Coronary artery (tissue), 2 donors: ENCODE data around the gene ZBTB7A.

Experiments used
- DNase-seq: peaks from one replicate; pipeline ENCODE4 v3.0.0-alpha.2; 2017; ENCODE audit warnings: low spot score
- H3K27ac ChIP-seq, 2 donors: fragments of 200-600 bp; sonication (generic); one replicate each; pipeline ENCODE4 v1.5.1; 2016 to 2019
- H3K4me3 ChIP-seq: fragments of 200-600 bp; sonication (generic); 2 replicates; pipeline ENCODE4 v1.5.1; 2016; ENCODE audit warnings: mild to moderate bottlenecking, moderate library complexity
- TF ChIP-seq, protein P1 (sequence below): fragments of 200-600 bp; sonication (generic); IDR thresholded peaks from one replicate; pipeline ENCODE4 v1.5.1; 2019; ENCODE audit warnings: antibody characterized with exemption

ZBTB7A gene

DNA sequence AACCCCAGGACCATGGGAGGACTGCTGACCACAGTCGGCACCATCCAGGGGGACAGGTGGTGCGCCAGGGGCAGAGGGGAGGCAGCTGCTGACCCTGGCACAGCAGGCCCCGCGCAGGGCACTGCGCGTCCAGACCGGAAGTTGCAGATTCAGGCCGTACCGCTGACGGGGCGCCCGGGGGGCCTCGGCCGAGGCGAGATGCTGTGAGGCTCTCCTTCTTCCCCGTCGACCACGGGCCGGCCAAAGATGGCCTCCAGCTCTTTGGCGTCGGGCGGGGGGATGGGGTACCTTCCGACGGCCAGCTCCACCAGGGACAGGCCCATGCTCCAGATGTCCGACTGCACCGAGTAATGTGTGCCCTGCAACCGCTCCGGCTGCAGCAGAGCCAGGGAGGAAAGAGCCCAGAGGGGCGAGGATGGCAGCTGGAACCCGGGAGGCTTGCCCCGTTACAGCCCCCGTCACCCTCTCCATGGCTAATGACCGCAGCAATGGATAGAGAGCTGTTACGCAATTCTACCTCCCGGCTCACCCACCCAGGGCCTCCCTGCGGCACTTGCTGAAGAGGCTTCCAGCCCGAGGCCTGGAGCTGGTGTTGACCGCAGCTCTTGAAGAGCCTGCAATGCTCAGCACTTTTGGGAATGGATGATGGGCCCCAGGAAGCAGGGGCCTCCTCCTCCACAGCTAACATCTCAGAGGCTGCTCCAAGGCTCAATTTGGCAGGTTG lies 32.5 kb upstream of the ZBTB7A start:
- TF ChIP-seq, protein P1, sequence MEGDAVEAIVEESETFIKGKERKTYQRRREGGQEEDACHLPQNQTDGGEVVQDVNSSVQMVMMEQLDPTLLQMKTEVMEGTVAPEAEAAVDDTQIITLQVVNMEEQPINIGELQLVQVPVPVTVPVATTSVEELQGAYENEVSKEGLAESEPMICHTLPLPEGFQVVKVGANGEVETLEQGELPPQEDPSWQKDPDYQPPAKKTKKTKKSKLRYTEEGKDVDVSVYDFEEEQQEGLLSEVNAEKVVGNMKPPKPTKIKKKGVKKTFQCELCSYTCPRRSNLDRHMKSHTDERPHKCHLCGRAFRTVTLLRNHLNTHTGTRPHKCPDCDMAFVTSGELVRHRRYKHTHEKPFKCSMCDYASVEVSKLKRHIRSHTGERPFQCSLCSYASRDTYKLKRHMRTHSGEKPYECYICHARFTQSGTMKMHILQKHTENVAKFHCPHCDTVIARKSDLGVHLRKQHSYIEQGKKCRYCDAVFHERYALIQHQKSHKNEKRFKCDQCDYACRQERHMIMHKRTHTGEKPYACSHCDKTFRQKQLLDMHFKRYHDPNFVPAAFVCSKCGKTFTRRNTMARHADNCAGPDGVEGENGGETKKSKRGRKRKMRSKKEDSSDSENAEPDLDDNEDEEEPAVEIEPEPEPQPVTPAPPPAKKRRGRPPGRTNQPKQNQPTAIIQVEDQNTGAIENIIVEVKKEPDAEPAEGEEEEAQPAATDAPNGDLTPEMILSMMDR: no peak
- no peak for DNase-seq
- Histone ChIP-seq H3K4me3 (no peak overlapping the region), H3K27ac (no peak overlapping the region)

DNA sequence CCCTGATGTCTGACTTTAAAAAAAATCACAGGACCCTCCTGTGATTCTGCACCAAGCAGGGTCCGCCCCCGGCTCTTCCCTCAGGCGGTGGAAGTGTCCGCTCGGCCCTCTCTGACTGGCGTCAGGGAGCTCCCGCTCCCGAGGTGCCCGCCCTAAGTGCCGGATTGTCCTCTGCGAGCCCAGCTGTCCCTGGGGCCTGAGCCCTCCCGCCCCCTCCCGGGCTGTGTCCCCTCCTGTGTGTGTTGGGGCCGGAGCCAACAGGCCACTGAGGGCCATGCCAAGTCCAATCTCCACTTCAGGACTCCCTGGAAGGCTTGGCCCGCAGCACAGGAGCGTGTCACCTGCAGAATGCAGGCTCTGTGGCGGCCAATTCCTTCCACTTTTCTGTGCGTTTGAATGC lies 31.8 kb upstream of the ZBTB7A start:
- TF ChIP-seq, protein P1: no peak
- Histone ChIP-seq H3K27ac (no peak overlapping the region), H3K4me3 (no peak overlapping the region)
- DNase-seq: no peak

DNA sequence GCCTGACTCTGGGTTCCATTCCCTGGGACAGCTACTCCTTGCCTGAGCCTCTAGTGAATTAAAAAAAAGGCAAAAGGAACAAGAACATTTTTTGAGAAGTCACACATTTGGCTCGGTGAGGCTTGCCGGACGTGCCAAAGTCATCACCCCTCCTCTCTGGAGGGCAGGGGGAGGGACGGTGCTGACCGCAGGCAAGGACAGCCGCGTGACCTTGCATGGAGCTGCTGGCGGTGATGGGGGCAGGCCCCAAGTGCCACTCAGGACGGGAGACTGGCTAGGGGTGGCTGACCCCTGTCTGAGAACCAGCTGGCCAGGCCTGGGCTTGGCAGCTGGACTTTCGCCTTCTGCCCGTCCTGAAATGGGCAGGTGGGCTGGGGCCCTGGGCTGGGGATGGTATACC lies 30.8 kb upstream of the ZBTB7A start:
- H3K4me3 ChIP-seq: no peak overlapping the region
- DNase-seq: peak; percentile 84
- peak overlapping the region; percentile 41 to 75 for H3K27ac ChIP-seq
- TF ChIP-seq, protein P1: no peak

DNA sequence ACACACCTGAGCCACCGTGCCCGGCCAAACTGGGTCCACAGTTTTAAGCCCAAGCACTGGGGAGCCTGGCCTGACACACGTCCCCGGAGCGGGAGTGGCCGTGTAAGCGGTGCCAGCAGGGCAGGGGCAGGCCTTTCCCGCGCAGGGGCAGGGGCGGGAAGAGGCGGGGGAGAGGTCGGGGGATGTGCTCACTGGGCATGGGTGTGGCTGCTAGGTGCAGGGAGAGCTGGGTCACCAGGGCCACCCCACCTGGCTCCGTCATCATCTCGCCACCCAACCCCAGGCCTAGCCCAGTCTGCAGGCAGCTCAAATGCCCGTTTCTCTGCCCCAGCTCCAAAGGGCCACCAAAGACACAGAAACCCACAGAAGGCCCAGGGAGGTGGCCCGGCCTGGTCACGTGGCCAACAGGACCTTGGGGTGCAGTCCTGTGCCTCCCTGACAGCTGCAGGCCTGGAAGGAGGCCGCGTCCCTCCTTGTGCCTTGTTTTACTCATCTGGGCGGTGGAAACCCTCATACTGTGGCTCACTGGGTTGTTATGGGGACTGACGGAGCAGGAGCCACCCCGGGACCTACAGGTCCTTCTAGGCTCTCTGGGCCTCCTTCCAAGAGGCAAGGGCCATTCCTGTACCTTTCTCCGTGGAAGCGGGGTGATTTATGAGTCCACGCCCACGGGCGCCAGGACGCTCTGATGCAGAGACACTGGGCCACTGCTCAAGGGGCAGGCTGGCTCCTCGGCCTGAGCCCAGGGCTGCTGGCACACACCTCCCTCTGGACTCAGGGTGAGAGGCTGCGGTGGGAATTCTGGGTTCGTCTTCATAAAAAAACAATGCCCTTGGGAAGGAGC lies 29.6 kb upstream of the ZBTB7A start:
- TF ChIP-seq, protein P1: no peak
- peak overlapping the region in 1 of 2 donors; percentile 25 for H3K27ac ChIP-seq
- DNase-seq: no peak
- H3K4me3 ChIP-seq: no peak overlapping the region

DNA sequence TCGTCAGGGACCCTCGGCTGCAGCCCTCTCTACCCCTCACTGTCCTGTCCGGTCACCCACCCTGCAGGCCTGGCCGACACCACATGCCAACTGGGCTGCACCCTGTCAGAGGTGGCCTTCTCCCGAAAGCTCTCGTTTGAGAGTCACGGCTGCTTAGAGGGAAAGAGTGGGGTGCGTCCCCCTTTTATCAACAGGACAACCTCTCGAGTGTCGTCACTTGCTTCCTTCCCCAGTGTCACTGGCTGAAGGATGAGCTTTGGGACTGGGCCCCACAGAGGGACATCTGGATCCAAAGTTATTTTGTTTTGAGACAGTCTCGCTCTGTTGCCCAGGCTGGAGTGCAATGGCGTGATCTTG lies 28.8 kb upstream of the ZBTB7A start:
- no peak overlapping the region for H3K27ac ChIP-seq
- DNase-seq: no peak
- TF ChIP-seq, protein P1: no peak

DNA sequence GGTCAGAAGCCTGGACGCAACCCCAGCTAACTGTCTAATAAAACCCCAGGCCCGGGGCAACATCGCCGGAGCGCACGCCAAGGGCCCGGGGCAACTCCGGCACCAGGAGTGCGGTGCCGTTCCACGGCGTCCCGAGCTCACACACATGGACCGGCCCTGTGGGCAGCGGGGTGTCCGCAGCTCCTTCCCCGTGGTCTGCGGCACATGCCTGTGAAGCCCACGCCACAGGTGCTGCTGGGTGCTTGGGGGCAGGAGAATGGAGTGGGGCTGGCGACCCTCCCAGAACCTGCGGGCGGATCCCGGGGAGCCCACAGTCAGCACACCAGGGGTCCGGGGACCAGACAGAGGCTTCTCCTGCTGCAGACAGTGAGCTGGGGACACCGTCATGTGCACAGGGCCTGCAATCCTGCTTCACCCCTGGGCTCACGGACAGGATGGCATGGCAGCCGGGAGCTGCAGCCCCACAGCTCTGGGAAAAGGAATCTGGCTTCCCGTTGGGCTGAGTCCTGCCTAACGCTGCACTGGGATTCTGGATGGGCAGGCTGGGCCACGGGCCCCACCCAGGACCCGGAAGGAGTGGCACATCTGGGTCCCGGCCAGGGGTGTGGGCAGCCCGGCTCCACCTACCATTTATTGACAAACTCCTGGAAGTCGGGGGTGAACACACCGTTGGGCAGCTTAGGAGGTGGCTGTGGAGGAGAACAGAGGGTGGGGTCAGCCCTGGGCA lies 28.2 kb upstream of the ZBTB7A start:
- TF ChIP-seq, protein P1: no peak
- Histone ChIP-seq H3K27ac (no peak overlapping the region), H3K4me3 (no peak overlapping the region)
- DNase-seq: no peak

More for the DNA sequence above, 28.8 kb upstream of the ZBTB7A start:
- no peak overlapping the region for H3K4me3 ChIP-seq
